ENCODE measurements around the gene NLE1.

The NLE1 gene

DNA sequence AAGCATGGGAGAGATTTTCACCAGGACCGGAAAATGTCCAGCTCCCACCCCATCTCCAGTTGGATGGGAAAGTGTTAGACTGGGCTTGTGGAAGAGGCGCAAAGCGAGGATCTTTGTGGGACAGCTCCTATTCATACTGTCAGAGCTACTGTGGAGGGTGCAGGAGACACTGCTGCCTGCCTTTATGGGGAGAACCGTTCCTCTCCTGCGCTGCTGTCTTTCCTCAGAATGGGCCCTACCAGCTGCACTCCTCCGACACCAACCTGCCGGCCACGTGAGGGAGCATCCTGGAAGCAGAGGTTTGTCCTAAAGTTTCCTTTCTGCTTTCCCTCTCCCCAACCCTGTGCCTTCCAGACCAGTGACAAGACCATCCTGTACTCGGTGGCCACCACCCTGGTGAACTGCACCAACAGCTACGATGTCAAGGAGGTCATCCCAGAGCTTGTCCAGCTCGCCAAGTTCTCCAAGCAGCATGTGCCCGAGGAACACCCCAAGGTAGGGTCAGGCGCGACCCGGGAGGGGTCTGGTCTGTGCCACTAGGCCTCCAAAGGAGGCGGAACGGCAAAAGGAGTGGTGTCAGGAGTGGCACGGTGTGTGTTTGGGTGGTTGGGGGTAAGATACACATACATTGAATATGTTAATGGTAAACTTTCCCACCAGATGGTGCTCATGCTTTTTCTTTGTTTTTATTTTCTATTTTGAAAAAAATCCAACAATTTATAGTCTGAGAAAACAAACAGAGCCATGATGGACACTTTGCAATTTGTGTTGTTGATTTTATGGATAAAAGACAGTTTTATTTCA lies 29.1 kb upstream of the NLE1 start:
- DNase-seq (ENCODE audit: low read depth in 2 of 2), result peak; percentile 43 to 56
- TF ChIP-seq, protein P1, sequence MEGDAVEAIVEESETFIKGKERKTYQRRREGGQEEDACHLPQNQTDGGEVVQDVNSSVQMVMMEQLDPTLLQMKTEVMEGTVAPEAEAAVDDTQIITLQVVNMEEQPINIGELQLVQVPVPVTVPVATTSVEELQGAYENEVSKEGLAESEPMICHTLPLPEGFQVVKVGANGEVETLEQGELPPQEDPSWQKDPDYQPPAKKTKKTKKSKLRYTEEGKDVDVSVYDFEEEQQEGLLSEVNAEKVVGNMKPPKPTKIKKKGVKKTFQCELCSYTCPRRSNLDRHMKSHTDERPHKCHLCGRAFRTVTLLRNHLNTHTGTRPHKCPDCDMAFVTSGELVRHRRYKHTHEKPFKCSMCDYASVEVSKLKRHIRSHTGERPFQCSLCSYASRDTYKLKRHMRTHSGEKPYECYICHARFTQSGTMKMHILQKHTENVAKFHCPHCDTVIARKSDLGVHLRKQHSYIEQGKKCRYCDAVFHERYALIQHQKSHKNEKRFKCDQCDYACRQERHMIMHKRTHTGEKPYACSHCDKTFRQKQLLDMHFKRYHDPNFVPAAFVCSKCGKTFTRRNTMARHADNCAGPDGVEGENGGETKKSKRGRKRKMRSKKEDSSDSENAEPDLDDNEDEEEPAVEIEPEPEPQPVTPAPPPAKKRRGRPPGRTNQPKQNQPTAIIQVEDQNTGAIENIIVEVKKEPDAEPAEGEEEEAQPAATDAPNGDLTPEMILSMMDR (IDR thresholded peaks at IDR 0.05; ENCODE audit: low read depth, low read length), result peak; percentile 14
- H3K4me3 ChIP-seq (replicated peaks in 1 of 2; ENCODE audit: low read depth in 2 of 2, low read length in 2 of 2), result no peak overlapping the region

GRCh38 chr17:35169835-35170363 lies 27.8 kb upstream of the NLE1 start:
- TF ChIP-seq, protein P1 (IDR thresholded peaks at IDR 0.05; ENCODE audit: low read depth, low read length), result no peak
- H3K4me3 ChIP-seq (replicated peaks in 1 of 2; ENCODE audit: low read depth in 2 of 2, low read length in 2 of 2), result no peak overlapping the region
- DNase-seq (ENCODE audit: low read depth in 2 of 2), result no peak

GRCh38 chr17:35167666-35168065 lies 25.6 kb upstream of the NLE1 start:
- TF ChIP-seq, protein P1 (IDR thresholded peaks at IDR 0.05; ENCODE audit: low read depth, low read length), result no peak
- no peak overlapping the region for H3K4me3 ChIP-seq (replicated peaks in 1 of 2; ENCODE audit: low read depth in 2 of 2, low read length in 2 of 2)
- peak in 1 of 2 donors; percentile 59 for DNase-seq (ENCODE audit: low read depth in 2 of 2)

GRCh38 chr17:35167046-35167445 lies 24.9 kb upstream of the NLE1 start:
- no peak overlapping the region for H3K4me3 ChIP-seq (replicated peaks in 1 of 2; ENCODE audit: low read depth in 2 of 2, low read length in 2 of 2)
- DNase-seq (ENCODE audit: low read depth in 2 of 2), result no peak
- TF ChIP-seq, protein P1 (IDR thresholded peaks at IDR 0.05; ENCODE audit: low read depth, low read length), result no peak

- DNase-seq (ENCODE audit: low read depth in 2 of 2), result no peak
- TF ChIP-seq, protein P1 (IDR thresholded peaks at IDR 0.05; ENCODE audit: low read depth, low read length), result no peak
- no peak overlapping the region for H3K4me3 ChIP-seq (replicated peaks in 1 of 2; ENCODE audit: low read depth in 2 of 2, low read length in 2 of 2)
These were observed 24.4 kb upstream of the NLE1 start for GRCh38 chr17:35166526-35166925.

DNA sequence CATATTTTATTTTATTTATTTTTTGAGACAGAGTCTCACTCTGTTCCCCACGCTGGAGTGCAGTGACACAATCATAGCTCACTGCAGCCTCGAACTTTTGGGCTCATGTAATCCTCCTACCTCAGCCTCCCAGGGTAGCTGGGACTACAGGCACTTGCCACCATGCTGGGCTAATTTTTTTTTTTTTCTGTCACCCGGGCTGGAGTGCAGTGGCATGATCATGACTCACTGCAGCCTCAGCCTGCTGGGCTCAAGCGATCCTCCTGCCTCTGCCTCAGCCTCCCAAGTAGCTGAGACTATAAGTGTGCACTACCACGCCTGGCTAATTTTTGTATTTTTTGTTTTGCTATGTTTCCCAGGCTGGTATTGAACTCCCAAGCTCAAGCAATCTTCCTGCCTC lies 22.6 kb upstream of the NLE1 start:
- TF ChIP-seq, protein P1 (IDR thresholded peaks at IDR 0.05; ENCODE audit: low read depth, low read length), result no peak
- H3K4me3 ChIP-seq (replicated peaks in 1 of 2; ENCODE audit: low read depth in 2 of 2, low read length in 2 of 2), result no peak overlapping the region
- DNase-seq (ENCODE audit: low read depth in 2 of 2), result no peak
